Natural killer cell (primary cell): ENCODE data around the gene SHROOM3. TPM values are rescaled to one million over a fixed set of nuclear protein-coding genes. Genes with fewer than 3 reads are reported as not detected.

ENCODE experiments used
- ATAC-seq, 3 donors: fragments of 150-1000 bp in 2 of 3; fragments of 200-7000 bp in 1 of 3; cut with Tn5 transposase; 1 replicate in 1 of 3; 2 replicates in 2 of 3; pipeline ENCODE4 v1.10.0; 2021; ENCODE audit warnings: mild to moderate bottlenecking in 2 of 3, moderate library complexity in 2 of 3
- DNase-seq, 2 donors: peaks; one replicate each; pipeline versions ENCODE4 v3.0.0 to v3.0.0-alpha.2; 2013 to 2021; ENCODE audit warnings: mixed read lengths in 1 of 2
- H3K27ac ChIP-seq: one replicate; pipeline ENCODE4 v1.5.1; 2013; ENCODE audit warnings: mild to moderate bottlenecking, low read length
- H3K27me3 ChIP-seq: one replicate; pipeline ENCODE4 v1.6.1; 2013; ENCODE audit warnings: low read length; ENCODE audit not compliant: control insufficient read depth, insufficient read depth
- H3K36me3 ChIP-seq: one replicate; pipeline ENCODE4 v1.6.1; 2013; ENCODE audit warnings: low read length; ENCODE audit not compliant: control insufficient read depth, insufficient read depth
- H3K4me1 ChIP-seq: one replicate; pipeline ENCODE4 v1.6.1; 2013; ENCODE audit warnings: low read length; ENCODE audit not compliant: control insufficient read depth, insufficient read depth
- H3K4me3 ChIP-seq: one replicate; pipeline ENCODE4 v1.5.1; 2013; ENCODE audit warnings: low read length
- H3K9me3 ChIP-seq: one replicate; pipeline ENCODE4 v1.6.1; 2013; ENCODE audit warnings: low read length; ENCODE audit not compliant: control insufficient read depth, insufficient read depth
- H3K27ac Mint-ChIP-seq, 2 donors: one replicate each; pipeline ENCODE4 v1.8.0; 2022; ENCODE audit warnings: mild to moderate bottlenecking in 2 of 2, mixed read lengths in 2 of 2, moderate library complexity in 1 of 2
- H3K27me3 Mint-ChIP-seq, 2 donors: one replicate each; pipeline ENCODE4 v1.8.0; 2022; ENCODE audit warnings: low read depth in 2 of 2, mixed read lengths in 2 of 2
- H3K36me3 Mint-ChIP-seq: one replicate; pipeline ENCODE4 v1.8.0; 2022; ENCODE audit warnings: mixed read lengths
- H3K4me1 Mint-ChIP-seq, 2 donors: one replicate each; pipeline ENCODE4 v1.8.0; 2022; ENCODE audit warnings: mixed read lengths in 2 of 2
- H3K4me3 Mint-ChIP-seq: one replicate; pipeline ENCODE4 v1.8.0; 2022; ENCODE audit warnings: mild to moderate bottlenecking, moderate library complexity, mixed read lengths
- H3K9me3 Mint-ChIP-seq, 2 donors: one replicate each; pipeline ENCODE4 v1.8.0; 2022; ENCODE audit warnings: mixed read lengths in 2 of 2
- WGBS: methylation state at CpG from one replicate; pipeline ENCODE4 v1.1.7; 2013; ENCODE audit warnings: missing lambda C conversion rate; ENCODE audit not compliant: insufficient coverage; 5-methylcytosine and 5-hydroxymethylcytosine counted together
- intact Hi-C: fragments of 100-400 bp; cut with micrococcal nuclease; formaldehyde crosslinking; loops from one replicate; pipeline ENCODE4 v1.14.2; 2022
- total RNA-seq, 4 donors: library from RNA; stranded (reverse); fragments of 120-200 nt in 1 of 4; gene quantifications; one replicate each; pipeline versions ENCODE4 v1.2.3 to v1.2.4, GENCODE V29; 2013 to 2022
- TF ChIP-seq, protein P1 (sequence below): fragments of 200-600 bp; IDR thresholded peaks from one replicate; pipeline ENCODE4 v1.8.0; 2022; ENCODE audit warnings: antibody characterized with exemption

Gene SHROOM3
- total RNA-seq, 3 donors from 2014 or later (not counting 1 experiment from before 2014, with no cell fraction given): 0.63 TPM; not detected in 2

DNA sequence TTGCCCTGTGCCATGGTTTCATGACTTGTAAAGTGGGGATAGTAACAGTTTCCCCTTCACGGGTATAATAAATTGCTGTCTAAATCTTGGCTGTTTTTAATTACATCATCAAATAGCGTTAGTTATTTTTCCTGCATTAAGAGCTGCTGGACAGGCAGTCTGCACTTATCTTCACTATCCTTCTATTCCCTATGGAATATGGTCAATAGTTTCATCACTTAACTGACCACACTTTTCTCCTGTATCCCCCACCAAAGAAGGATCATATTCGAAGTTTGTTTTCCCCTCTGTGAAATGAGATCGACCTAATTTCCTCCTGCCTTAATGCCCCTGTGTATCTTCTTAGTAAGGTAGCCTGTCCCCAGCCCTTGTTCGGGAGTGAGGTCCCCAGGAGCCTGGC, 133.2 kb downstream of the SHROOM3 start:
- Histone ChIP-seq H3K27me3 (no peaks in the 10 kb centered on the region), H3K9me3 (no peaks in the 10 kb centered on the region), H3K4me3 (no peak overlapping the region), H3K36me3 (no peaks in the 10 kb centered on the region), H3K4me1 (no peaks in the 10 kb centered on the region), H3K27ac (no peak overlapping the region)
- Mint-ChIP-seq H3K27ac (no peak overlapping the region), H3K36me3 (no peaks in the 10 kb centered on the region), H3K27me3 (peaks cover 0 to 2% of the 10 kb centered on the region in 2 donors), H3K4me1 (no peaks in the 10 kb centered on the region), H3K4me3 (no peak overlapping the region), H3K9me3 (no peaks in the 10 kb centered on the region)
- intact Hi-C loops: no loop called here
- WGBS: 85% methylated on average over 4 of the region's 5 CpGs
- ATAC-seq (no peak), DNase-seq (no peak)
- TF ChIP-seq, protein P1, sequence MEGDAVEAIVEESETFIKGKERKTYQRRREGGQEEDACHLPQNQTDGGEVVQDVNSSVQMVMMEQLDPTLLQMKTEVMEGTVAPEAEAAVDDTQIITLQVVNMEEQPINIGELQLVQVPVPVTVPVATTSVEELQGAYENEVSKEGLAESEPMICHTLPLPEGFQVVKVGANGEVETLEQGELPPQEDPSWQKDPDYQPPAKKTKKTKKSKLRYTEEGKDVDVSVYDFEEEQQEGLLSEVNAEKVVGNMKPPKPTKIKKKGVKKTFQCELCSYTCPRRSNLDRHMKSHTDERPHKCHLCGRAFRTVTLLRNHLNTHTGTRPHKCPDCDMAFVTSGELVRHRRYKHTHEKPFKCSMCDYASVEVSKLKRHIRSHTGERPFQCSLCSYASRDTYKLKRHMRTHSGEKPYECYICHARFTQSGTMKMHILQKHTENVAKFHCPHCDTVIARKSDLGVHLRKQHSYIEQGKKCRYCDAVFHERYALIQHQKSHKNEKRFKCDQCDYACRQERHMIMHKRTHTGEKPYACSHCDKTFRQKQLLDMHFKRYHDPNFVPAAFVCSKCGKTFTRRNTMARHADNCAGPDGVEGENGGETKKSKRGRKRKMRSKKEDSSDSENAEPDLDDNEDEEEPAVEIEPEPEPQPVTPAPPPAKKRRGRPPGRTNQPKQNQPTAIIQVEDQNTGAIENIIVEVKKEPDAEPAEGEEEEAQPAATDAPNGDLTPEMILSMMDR: no peak

DNA sequence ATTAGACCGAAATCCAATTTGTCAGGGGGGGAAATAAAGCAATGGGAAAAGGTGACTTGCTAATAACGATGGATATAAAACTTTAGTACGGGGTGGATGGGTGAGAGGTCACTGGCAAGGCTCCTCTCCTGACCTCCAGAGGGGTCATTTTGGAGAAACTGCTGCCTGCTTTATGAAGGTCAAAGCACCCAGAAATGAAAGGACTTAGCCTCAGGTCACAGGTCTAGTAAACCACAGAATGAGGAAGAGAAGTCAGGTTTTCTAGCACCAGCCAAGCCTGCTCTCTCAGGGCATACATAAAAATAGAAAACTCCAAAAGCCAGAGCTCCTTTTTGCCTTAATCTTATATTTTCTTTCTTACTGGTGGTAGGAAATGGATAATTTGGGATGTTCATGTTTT, 134.2 kb downstream of the SHROOM3 start:
- ATAC-seq (no peak), DNase-seq (no peak)
- no peaks in the 10 kb centered on the region for H3K27me3 ChIP-seq
- H3K36me3 Mint-ChIP-seq: no peaks in the 10 kb centered on the region
- no peaks in the 10 kb centered on the region for H3K4me1 ChIP-seq
- no peaks in the 10 kb centered on the region for H3K9me3 ChIP-seq
- no peaks in the 10 kb centered on the region for H3K4me1 Mint-ChIP-seq
- 91% methylated on average over 3 of the region's 3 CpGs for WGBS
- no peaks in the 10 kb centered on the region for H3K9me3 Mint-ChIP-seq
- no peak overlapping the region for H3K27ac ChIP-seq
- peaks cover 0 to 9% of the 10 kb centered on the region in 2 donors for H3K27me3 Mint-ChIP-seq
- intact Hi-C loops: no loop called here
- no peak overlapping the region for H3K4me3 ChIP-seq
- TF ChIP-seq, protein P1: no peak
- H3K36me3 ChIP-seq: no peaks in the 10 kb centered on the region
- H3K4me3 Mint-ChIP-seq: no peak overlapping the region
- H3K27ac Mint-ChIP-seq: no peak overlapping the region

DNA sequence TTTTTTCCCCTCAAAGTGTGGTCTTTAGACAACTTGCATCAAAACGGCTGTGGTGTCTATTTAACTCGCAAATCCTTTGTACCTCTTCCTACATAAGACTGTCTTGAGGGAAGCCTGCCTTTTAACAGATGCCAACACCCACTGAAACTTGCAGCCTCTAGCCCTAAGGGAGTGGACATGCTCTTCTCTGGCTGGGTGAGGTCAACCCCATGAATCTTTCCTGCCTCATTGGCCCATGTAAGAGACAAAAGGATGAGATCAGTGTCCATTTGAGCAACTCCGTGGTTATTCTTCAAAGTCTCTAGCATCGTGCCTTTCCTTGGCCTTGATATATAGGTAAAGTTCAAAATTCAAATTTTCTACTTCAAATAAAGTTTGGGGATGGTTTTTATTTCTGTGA, 134.7 kb downstream of the SHROOM3 start:
- TF ChIP-seq, protein P1: no peak
- Mint-ChIP-seq H3K4me1 (no peaks in the 10 kb centered on the region), H3K27ac (no peak overlapping the region), H3K4me3 (no peak overlapping the region), H3K36me3 (no peaks in the 10 kb centered on the region), H3K9me3 (no peaks in the 10 kb centered on the region), H3K27me3 (peaks cover 0 to 9% of the 10 kb centered on the region in 2 donors)
- Histone ChIP-seq H3K27ac (no peak overlapping the region), H3K4me1 (no peaks in the 10 kb centered on the region), H3K27me3 (no peaks in the 10 kb centered on the region), H3K36me3 (no peaks in the 10 kb centered on the region), H3K9me3 (no peaks in the 10 kb centered on the region), H3K4me3 (no peak overlapping the region)
- intact Hi-C loops: no loop called here
- WGBS: 54% methylated on average over 4 of the region's 4 CpGs
- DNase-seq: no peak
- ATAC-seq: no peak

DNA sequence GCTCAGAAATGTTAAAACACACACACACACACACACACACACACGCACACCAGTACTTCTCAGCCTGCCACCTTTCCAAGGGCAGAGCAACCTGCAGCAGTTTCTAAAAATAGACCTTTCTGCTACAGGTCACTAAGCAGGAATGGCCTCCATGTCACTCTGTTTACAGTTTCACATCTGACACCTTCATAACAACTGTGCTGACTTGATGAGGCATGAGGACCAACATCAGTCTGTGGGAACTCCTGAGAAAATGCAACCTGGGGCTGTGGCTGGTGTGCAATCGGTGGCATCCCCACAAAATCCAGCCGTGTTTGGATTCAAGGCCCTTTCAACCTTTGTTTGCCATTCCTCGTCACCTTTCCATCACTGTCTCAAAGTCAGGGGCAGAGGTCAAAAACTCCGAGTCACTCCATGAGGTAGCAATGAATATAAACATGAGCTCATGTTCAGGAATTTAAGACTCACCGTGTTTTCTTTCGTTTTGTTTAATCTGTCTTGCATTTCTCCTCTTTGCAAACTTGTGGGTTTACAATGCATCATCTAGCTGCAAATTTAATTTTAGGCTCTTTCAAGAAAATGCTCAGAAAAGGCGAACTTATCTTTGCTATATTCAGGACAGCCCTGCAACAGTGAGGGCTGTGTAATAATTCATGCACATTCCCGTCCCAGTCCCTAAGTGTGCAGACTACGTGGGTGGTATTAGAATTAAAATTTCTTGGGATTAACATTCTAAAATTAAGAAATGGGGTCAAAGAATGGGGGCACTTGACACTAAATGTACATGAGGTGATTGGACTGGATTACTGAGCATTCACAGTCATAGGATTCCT, 135.3 kb downstream of the SHROOM3 start:
- H3K4me3 Mint-ChIP-seq: no peak overlapping the region
- H3K9me3 Mint-ChIP-seq: no peaks in the 10 kb centered on the region
- H3K27me3 ChIP-seq: no peaks in the 10 kb centered on the region
- TF ChIP-seq, protein P1: no peak
- H3K36me3 ChIP-seq: no peaks in the 10 kb centered on the region
- intact Hi-C loops: no loop called here
- H3K4me1 ChIP-seq: no peaks in the 10 kb centered on the region
- ATAC-seq (no peak), DNase-seq (no peak)
- no peak overlapping the region for H3K4me3 ChIP-seq
- peaks cover 3 to 9% of the 10 kb centered on the region in 2 donors for H3K27me3 Mint-ChIP-seq
- no peak overlapping the region for H3K27ac ChIP-seq
- no peaks in the 10 kb centered on the region for H3K4me1 Mint-ChIP-seq
- no peaks in the 10 kb centered on the region for H3K9me3 ChIP-seq
- no peaks in the 10 kb centered on the region for H3K36me3 Mint-ChIP-seq
- 84% methylated on average over 10 of the region's 10 CpGs for WGBS
- no peak overlapping the region for H3K27ac Mint-ChIP-seq
